ENCODE measurements around the gene SYT15.

The SYT15 gene

GRCh38 chr10:46551701-46552525 lies 27.0 kb upstream of the SYT15 start:
- no peak overlapping the region for H3K27ac ChIP-seq (ENCODE audit: low read length)
- H3K4me3 ChIP-seq (ENCODE audit: low read length): no peak overlapping the region
- no peak overlapping the region for H2AFZ ChIP-seq (ENCODE audit: low read depth, low read length)
- no peaks in the 10 kb centered on the region for H3K27me3 ChIP-seq (ENCODE audit: low read depth, low read length)
- TF ChIP-seq CTCF (IDR thresholded peaks at IDR 0.05; ENCODE audit: low read depth, low read length) (no peak), EZH2phosphoT487 (IDR thresholded peaks at IDR 0.05; ENCODE audit: low read depth) (no peak)
- no peaks in the 10 kb centered on the region for H4K20me1 ChIP-seq (ENCODE audit: insufficient read depth, low read length)
- H3K4me2 ChIP-seq (ENCODE audit: low read length): no peak overlapping the region
- H3K4me1 ChIP-seq (ENCODE audit: low read length): no peaks in the 10 kb centered on the region
- H3K79me2 ChIP-seq (ENCODE audit: low read length): no peaks in the 10 kb centered on the region
- no peaks in the 10 kb centered on the region for H3K36me3 ChIP-seq (replicated peaks; ENCODE audit: low read depth, low read length)
- no peaks in the 10 kb centered on the region for H3K9me3 ChIP-seq (ENCODE audit: insufficient read depth, low read length)
- no peak overlapping the region for H3K9ac ChIP-seq (ENCODE audit: low read length)

DNA sequence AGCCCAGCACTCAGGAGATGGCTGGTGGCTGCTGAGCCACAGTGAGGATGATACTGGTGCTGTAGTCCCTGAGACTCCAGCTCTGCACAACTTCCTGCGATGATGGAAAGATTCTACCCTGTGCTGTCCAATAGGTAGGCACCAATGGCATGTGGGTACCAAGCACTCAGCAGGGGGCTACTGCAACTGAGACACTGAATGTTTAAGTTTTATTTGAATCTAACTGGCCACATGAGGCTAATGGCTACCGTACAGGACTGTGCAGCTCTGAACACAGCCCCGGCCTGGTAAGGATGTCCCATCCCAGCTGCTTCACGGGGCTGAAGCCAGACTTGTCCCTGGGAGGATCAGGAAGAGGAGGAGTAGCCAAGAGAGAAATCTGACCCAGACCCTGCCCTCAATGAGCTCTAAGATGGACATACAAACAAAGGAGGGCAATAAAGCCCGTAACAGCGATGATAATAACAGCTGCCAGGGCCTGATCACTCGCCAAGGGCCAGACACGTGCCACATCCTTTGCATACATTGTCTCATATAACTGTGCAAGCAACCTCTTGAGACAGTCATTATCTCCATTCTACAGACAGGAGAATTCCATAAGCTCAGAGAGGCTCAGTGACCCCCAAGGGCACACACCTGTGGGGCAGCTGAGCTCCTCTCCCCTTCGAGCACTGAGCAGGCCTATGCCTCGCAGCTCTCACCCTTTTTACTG lies 26.2 kb upstream of the SYT15 start:
- H3K4me2 ChIP-seq (ENCODE audit: low read length): no peak overlapping the region
- no peaks in the 10 kb centered on the region for H3K79me2 ChIP-seq (ENCODE audit: low read length)
- no peaks in the 10 kb centered on the region for H3K4me1 ChIP-seq (ENCODE audit: low read length)
- H3K36me3 ChIP-seq (replicated peaks; ENCODE audit: low read depth, low read length): no peaks in the 10 kb centered on the region
- H3K27ac ChIP-seq (ENCODE audit: low read length): no peak overlapping the region
- no peaks in the 10 kb centered on the region for H4K20me1 ChIP-seq (ENCODE audit: insufficient read depth, low read length)
- H3K4me3 ChIP-seq (ENCODE audit: low read length): no peak overlapping the region
- no peaks in the 10 kb centered on the region for H3K27me3 ChIP-seq (ENCODE audit: low read depth, low read length)
- TF ChIP-seq CTCF (IDR thresholded peaks at IDR 0.05; ENCODE audit: low read depth, low read length) (no peak), EZH2phosphoT487 (IDR thresholded peaks at IDR 0.05; ENCODE audit: low read depth) (no peak)
- no peaks in the 10 kb centered on the region for H3K9me3 ChIP-seq (ENCODE audit: insufficient read depth, low read length)
- no peak overlapping the region for H2AFZ ChIP-seq (ENCODE audit: low read depth, low read length)
- H3K9ac ChIP-seq (ENCODE audit: low read length): no peak overlapping the region

DNA sequence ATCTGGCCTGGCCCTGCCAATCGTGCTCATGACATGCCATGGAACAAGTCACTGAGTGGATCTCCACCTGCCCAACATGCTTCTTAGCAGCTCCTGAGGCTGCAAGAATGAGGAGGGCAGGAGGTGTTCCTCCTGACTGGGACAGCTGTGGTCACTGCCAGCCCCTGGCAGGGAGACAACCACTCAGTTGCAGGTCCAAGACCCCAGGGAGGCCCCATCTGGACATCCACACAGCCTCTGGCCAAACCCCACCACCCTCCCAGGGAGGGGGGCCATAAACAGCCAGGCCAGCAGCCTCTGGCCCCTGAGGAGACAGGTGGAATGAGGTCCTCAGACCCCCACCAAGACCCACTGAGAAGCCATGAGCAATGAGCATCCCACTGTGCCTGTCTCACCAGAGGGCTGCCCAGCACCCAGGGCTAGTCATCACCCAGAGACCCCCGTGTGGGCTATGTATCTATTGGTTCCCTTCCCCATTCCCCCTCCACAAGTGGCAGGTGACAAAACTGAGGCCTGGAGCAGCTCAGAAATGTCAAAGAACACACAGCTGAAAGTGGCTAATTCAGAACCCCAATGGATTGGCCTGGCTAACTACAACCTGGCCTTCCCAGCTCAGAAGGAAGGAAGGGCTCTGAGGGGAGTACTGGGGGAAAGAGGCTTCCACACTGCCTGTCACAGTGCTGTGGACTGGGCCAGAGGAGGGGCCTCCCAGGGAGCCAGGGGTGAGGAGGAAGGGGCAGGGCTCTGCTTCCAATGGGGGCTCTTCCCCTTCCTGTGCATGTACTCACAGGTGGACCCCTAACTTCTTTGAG lies 25.5 kb upstream of the SYT15 start:
- Histone ChIP-seq H3K27ac (ENCODE audit: low read length) (no peak overlapping the region), H3K9me3 (ENCODE audit: insufficient read depth, low read length) (no peaks in the 10 kb centered on the region), H3K4me1 (ENCODE audit: low read length) (no peaks in the 10 kb centered on the region), H3K4me3 (ENCODE audit: low read length) (no peak overlapping the region), H3K4me2 (ENCODE audit: low read length) (no peak overlapping the region), H4K20me1 (ENCODE audit: insufficient read depth, low read length) (no peaks in the 10 kb centered on the region), H3K36me3 (replicated peaks; ENCODE audit: low read depth, low read length) (no peaks in the 10 kb centered on the region), H3K79me2 (ENCODE audit: low read length) (no peaks in the 10 kb centered on the region), H3K27me3 (ENCODE audit: low read depth, low read length) (no peaks in the 10 kb centered on the region), H2AFZ (ENCODE audit: low read depth, low read length) (no peak overlapping the region), H3K9ac (ENCODE audit: low read length) (no peak overlapping the region)
- TF ChIP-seq CTCF (IDR thresholded peaks at IDR 0.05; ENCODE audit: low read depth, low read length): no peak
- no peak for TF ChIP-seq EZH2phosphoT487 (IDR thresholded peaks at IDR 0.05; ENCODE audit: low read depth)

All from OCI-LY3 (cell line).